ENCODE measurements around the gene MR1.

DNA sequence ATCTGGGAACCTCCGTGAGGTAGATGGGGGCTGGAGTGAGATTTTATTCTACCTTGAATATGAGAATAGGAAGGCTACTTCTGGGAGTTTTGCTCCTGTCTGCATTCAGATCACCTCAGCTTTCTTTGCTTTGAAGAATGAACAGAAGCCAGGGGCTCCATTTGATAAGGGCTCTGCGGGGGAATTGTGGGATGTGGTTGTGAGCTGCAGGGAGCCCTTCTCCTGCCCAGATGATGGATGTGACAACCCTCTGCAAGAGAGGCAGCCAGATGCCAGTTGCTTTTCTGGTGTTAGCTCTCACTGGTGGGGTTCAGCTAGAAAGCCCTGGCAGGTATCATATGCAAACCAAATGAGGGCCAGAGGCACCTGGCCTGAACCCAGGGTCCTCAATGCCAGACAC, 76.2 kb downstream of the MR1 start:
- TF ChIP-seq CTCF (IDR thresholded peaks at IDR 0.05) (no peak), POLR2A (IDR thresholded peaks at IDR 0.05) (no peak)
